NCI-H526 treated with DMSO at 0.1 percent for 48 hours (cell line): Measurements from ENCODE around the gene KCNK4.
A peak's percentile ranks its signal among the peaks of the same experiment; 100 is the strongest.

Experiments used
- DNase-seq: peaks from one replicate; lab custom pipeline; 2025; lab: John Stamatoyannopoulos, UW

Gene KCNK4

GRCh38 chr11:64268893-64269539, 22.1 kb upstream of the KCNK4 start:
- DNase-seq = no peak

- DNase-seq = peak; percentile 99
These were observed 21.4 kb upstream of the KCNK4 start for GRCh38 chr11:64269540-64270220.

- no peak for DNase-seq
These were observed 15.9 kb upstream of the KCNK4 start for GRCh38 chr11:64275031-64275800.

GRCh38 chr11:64275841-64276240, 15.3 kb upstream of the KCNK4 start:
- no peak for DNase-seq

GRCh38 chr11:64276653-64277431, 14.3 kb upstream of the KCNK4 start:
- no peak for DNase-seq

- DNase-seq = no peak
These were observed 12.4 kb upstream of the KCNK4 start for GRCh38 chr11:64278576-64279190.

- no peak for DNase-seq
These were observed 8.9 kb upstream of the KCNK4 start for GRCh38 chr11:64281957-64282770.

- no peak for DNase-seq
These were observed 8.0 kb upstream of the KCNK4 start for GRCh38 chr11:64283092-64283491.

GRCh38 chr11:64284048-64284961, 6.8 kb upstream of the KCNK4 start, which contains the start of gene BAD:
Gene BAD (minus strand): TSS chr11:64284665. CDS start chr11:64284368, 297 bp downstream.
- DNase-seq = peak; percentile 91

GRCh38 chr11:64284962-64285884, 5.9 kb upstream of the KCNK4 start, which contains the start of gene GPR137:
Gene GPR137 (plus strand): TSS chr11:64285848. CDS start chr11:64286525, 677 bp downstream.
- DNase-seq = peak; percentile 67

GRCh38 chr11:64285885-64286800, 5.0 kb upstream of the KCNK4 start:
- DNase-seq = no peak

- DNase-seq = no peak
These were observed 4.3 kb upstream of the KCNK4 start for GRCh38 chr11:64286801-64287159.

- DNase-seq = no peak
These were observed 3.3 kb upstream of the KCNK4 start for GRCh38 chr11:64287676-64288352.

- no peak for DNase-seq
These were observed 2.8 kb upstream of the KCNK4 start for GRCh38 chr11:64288353-64288750.

GRCh38 chr11:64289002-64289564, 2.0 kb upstream of the KCNK4 start:
- no peak for DNase-seq
